ENCODE results near the gene ATXN10.

The ATXN10 gene

GRCh38 chr22:45769569-45770210, 98.1 kb downstream of the ATXN10 start:
- Histone ChIP-seq H3K36me3 (ENCODE audit: control insufficient read depth, insufficient read depth, low read length, severe bottlenecking) (peaks cover 9% of the 10 kb centered on the region), H3K9me3 (ENCODE audit: control insufficient read depth, low read length) (no peaks in the 10 kb centered on the region), H3K9ac (ENCODE audit: low read length) (no peak overlapping the region), H3K4me3 (ENCODE audit: low read length) (no peak overlapping the region), H3K4me1 (ENCODE audit: control insufficient read depth, insufficient read depth, low read length) (no peaks in the 10 kb centered on the region), H3K27me3 (replicated peaks; ENCODE audit: control insufficient read depth, insufficient read depth, low read length) (no peaks in the 10 kb centered on the region)
- DNase-seq (ENCODE audit: low read depth): peak; percentile 16

- Histone ChIP-seq H3K36me3 (ENCODE audit: control insufficient read depth, insufficient read depth, low read length, severe bottlenecking) (peaks cover 4% of the 10 kb centered on the region), H3K9me3 (ENCODE audit: control insufficient read depth, low read length) (no peaks in the 10 kb centered on the region), H3K4me1 (ENCODE audit: control insufficient read depth, insufficient read depth, low read length) (no peaks in the 10 kb centered on the region), H3K9ac (ENCODE audit: low read length) (no peak overlapping the region), H3K4me3 (ENCODE audit: low read length) (no peak overlapping the region), H3K27me3 (replicated peaks; ENCODE audit: control insufficient read depth, insufficient read depth, low read length) (no peaks in the 10 kb centered on the region)
- DNase-seq (ENCODE audit: low read depth): no peak
These were observed 98.9 kb downstream of the ATXN10 start for GRCh38 chr22:45770506-45770905.

GRCh38 chr22:45771057-45771456, 99.4 kb downstream of the ATXN10 start:
- Histone ChIP-seq H3K9ac (ENCODE audit: low read length) (no peak overlapping the region), H3K36me3 (ENCODE audit: control insufficient read depth, insufficient read depth, low read length, severe bottlenecking) (peaks cover 4% of the 10 kb centered on the region), H3K4me1 (ENCODE audit: control insufficient read depth, insufficient read depth, low read length) (no peaks in the 10 kb centered on the region), H3K4me3 (ENCODE audit: low read length) (no peak overlapping the region), H3K27me3 (replicated peaks; ENCODE audit: control insufficient read depth, insufficient read depth, low read length) (no peaks in the 10 kb centered on the region), H3K9me3 (ENCODE audit: control insufficient read depth, low read length) (no peaks in the 10 kb centered on the region)
- no peak for DNase-seq (ENCODE audit: low read depth)

- Histone ChIP-seq H3K9me3 (ENCODE audit: control insufficient read depth, low read length) (no peaks in the 10 kb centered on the region), H3K36me3 (ENCODE audit: control insufficient read depth, insufficient read depth, low read length, severe bottlenecking) (peaks cover 4% of the 10 kb centered on the region), H3K4me1 (ENCODE audit: control insufficient read depth, insufficient read depth, low read length) (no peaks in the 10 kb centered on the region), H3K9ac (ENCODE audit: low read length) (no peak overlapping the region), H3K27me3 (replicated peaks; ENCODE audit: control insufficient read depth, insufficient read depth, low read length) (no peaks in the 10 kb centered on the region), H3K4me3 (ENCODE audit: low read length) (no peak overlapping the region)
- DNase-seq (ENCODE audit: low read depth): no peak
These were observed 100.1 kb downstream of the ATXN10 start for GRCh38 chr22:45771711-45772110.

GRCh38 chr22:45772743-45773142, 101.1 kb downstream of the ATXN10 start:
- Histone ChIP-seq H3K36me3 (ENCODE audit: control insufficient read depth, insufficient read depth, low read length, severe bottlenecking) (peaks cover 4% of the 10 kb centered on the region), H3K27me3 (replicated peaks; ENCODE audit: control insufficient read depth, insufficient read depth, low read length) (no peaks in the 10 kb centered on the region), H3K4me3 (ENCODE audit: low read length) (no peak overlapping the region), H3K4me1 (ENCODE audit: control insufficient read depth, insufficient read depth, low read length) (no peaks in the 10 kb centered on the region), H3K9ac (ENCODE audit: low read length) (no peak overlapping the region), H3K9me3 (ENCODE audit: control insufficient read depth, low read length) (no peaks in the 10 kb centered on the region)
- no peak for DNase-seq (ENCODE audit: low read depth)

GRCh38 chr22:45774001-45774670, 102.5 kb downstream of the ATXN10 start:
- Histone ChIP-seq H3K9ac (ENCODE audit: low read length) (no peak overlapping the region), H3K9me3 (ENCODE audit: control insufficient read depth, low read length) (no peaks in the 10 kb centered on the region), H3K36me3 (ENCODE audit: control insufficient read depth, insufficient read depth, low read length, severe bottlenecking) (peaks cover 9% of the 10 kb centered on the region), H3K4me1 (ENCODE audit: control insufficient read depth, insufficient read depth, low read length) (no peaks in the 10 kb centered on the region), H3K27me3 (replicated peaks; ENCODE audit: control insufficient read depth, insufficient read depth, low read length) (no peaks in the 10 kb centered on the region), H3K4me3 (ENCODE audit: low read length) (no peak overlapping the region)
- DNase-seq (ENCODE audit: low read depth): no peak

- DNase-seq (ENCODE audit: low read depth): no peak
- H3K27me3 ChIP-seq (replicated peaks; ENCODE audit: control insufficient read depth, insufficient read depth, low read length): no peaks in the 10 kb centered on the region
- no peak overlapping the region for H3K4me3 ChIP-seq (ENCODE audit: low read length)
- no peak overlapping the region for H3K9ac ChIP-seq (ENCODE audit: low read length)
- H3K4me1 ChIP-seq (ENCODE audit: control insufficient read depth, insufficient read depth, low read length): no peaks in the 10 kb centered on the region
- H3K9me3 ChIP-seq (ENCODE audit: control insufficient read depth, low read length): no peaks in the 10 kb centered on the region
- peaks cover 10% of the 10 kb centered on the region for H3K36me3 ChIP-seq (ENCODE audit: control insufficient read depth, insufficient read depth, low read length, severe bottlenecking)
These were observed 103.4 kb downstream of the ATXN10 start for GRCh38 chr22:45775062-45775461.

GRCh38 chr22:45775569-45776312, 104.1 kb downstream of the ATXN10 start:
- Histone ChIP-seq H3K4me1 (ENCODE audit: control insufficient read depth, insufficient read depth, low read length) (no peaks in the 10 kb centered on the region), H3K9ac (ENCODE audit: low read length) (no peak overlapping the region), H3K4me3 (ENCODE audit: low read length) (no peak overlapping the region), H3K36me3 (ENCODE audit: control insufficient read depth, insufficient read depth, low read length, severe bottlenecking) (peaks cover 9% of the 10 kb centered on the region), H3K27me3 (replicated peaks; ENCODE audit: control insufficient read depth, insufficient read depth, low read length) (no peaks in the 10 kb centered on the region), H3K9me3 (ENCODE audit: control insufficient read depth, low read length) (no peaks in the 10 kb centered on the region)
- no peak for DNase-seq (ENCODE audit: low read depth)

GRCh38 chr22:45776313-45776585, 104.6 kb downstream of the ATXN10 start:
- Histone ChIP-seq H3K9ac (ENCODE audit: low read length) (no peak overlapping the region), H3K4me3 (ENCODE audit: low read length) (no peak overlapping the region), H3K4me1 (ENCODE audit: control insufficient read depth, insufficient read depth, low read length) (no peaks in the 10 kb centered on the region), H3K36me3 (ENCODE audit: control insufficient read depth, insufficient read depth, low read length, severe bottlenecking) (peaks cover 11% of the 10 kb centered on the region), H3K9me3 (ENCODE audit: control insufficient read depth, low read length) (no peaks in the 10 kb centered on the region), H3K27me3 (replicated peaks; ENCODE audit: control insufficient read depth, insufficient read depth, low read length) (no peaks in the 10 kb centered on the region)
- DNase-seq (ENCODE audit: low read depth): no peak

GRCh38 chr22:45777046-45777851, 105.6 kb downstream of the ATXN10 start:
- Histone ChIP-seq H3K9me3 (ENCODE audit: control insufficient read depth, low read length) (no peaks in the 10 kb centered on the region), H3K4me1 (ENCODE audit: control insufficient read depth, insufficient read depth, low read length) (no peaks in the 10 kb centered on the region), H3K9ac (ENCODE audit: low read length) (no peak overlapping the region), H3K4me3 (ENCODE audit: low read length) (no peak overlapping the region), H3K27me3 (replicated peaks; ENCODE audit: control insufficient read depth, insufficient read depth, low read length) (no peaks in the 10 kb centered on the region), H3K36me3 (ENCODE audit: control insufficient read depth, insufficient read depth, low read length, severe bottlenecking) (peaks cover 14% of the 10 kb centered on the region)
- peak; percentile 54 for DNase-seq (ENCODE audit: low read depth)

GRCh38 chr22:45777852-45778375, 106.3 kb downstream of the ATXN10 start:
- no peaks in the 10 kb centered on the region for H3K4me1 ChIP-seq (ENCODE audit: control insufficient read depth, insufficient read depth, low read length)
- H3K9ac ChIP-seq (ENCODE audit: low read length): no peak overlapping the region
- no peaks in the 10 kb centered on the region for H3K9me3 ChIP-seq (ENCODE audit: control insufficient read depth, low read length)
- peaks cover 14% of the 10 kb centered on the region for H3K36me3 ChIP-seq (ENCODE audit: control insufficient read depth, insufficient read depth, low read length, severe bottlenecking)
- H3K27me3 ChIP-seq (replicated peaks; ENCODE audit: control insufficient read depth, insufficient read depth, low read length): no peaks in the 10 kb centered on the region
- no peak overlapping the region for H3K4me3 ChIP-seq (ENCODE audit: low read length)
- DNase-seq (ENCODE audit: low read depth): no peak

All from adipocyte (in vitro differentiated cells).